ENCODE data around the gene ENPEP. TPM values are rescaled to one million over a fixed set of nuclear protein-coding genes. Genes with fewer than 3 reads are reported as not detected.
A peak's percentile ranks its signal among the peaks of the same experiment; 100 is the strongest.

The ENPEP gene
- total and polyA plus RNA-seq, 9 of the 15 experiments (the other 6 are each of a cell fraction or from before 2014, with no cell fraction given), result 0.01 TPM; not detected in 7

DNA sequence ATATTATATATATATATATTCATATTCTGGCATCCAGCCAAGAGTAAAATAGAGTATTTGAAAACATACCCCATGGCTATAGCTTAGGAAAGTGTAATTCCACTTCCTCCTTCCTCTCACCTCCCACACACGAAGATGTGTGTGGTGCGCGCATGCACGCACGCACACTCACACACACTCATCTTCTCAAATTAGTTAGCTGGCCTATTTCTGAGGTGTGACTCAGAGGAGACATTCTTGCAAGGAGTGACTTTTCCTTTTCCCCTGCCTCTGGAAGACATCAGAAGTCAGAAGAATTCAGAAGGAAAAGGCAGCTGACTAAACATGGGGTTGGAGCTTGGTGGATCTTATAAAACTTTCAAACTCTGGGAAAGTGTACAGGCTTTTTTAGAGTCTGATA, 8.8 kb downstream of the ENPEP start:
- Histone ChIP-seq H3K9ac (ENCODE audit: insufficient read depth in 1 of 2, low read depth in 2 of 2, low read length in 2 of 2) (no peak overlapping the region), H3K4me1 (replicated peaks in 1 of 2; ENCODE audit: control insufficient read depth in 2 of 2, insufficient read depth in 2 of 2, low read length in 2 of 2) (no peaks in the 10 kb centered on the region), H3K9me1 (ENCODE audit: control insufficient read depth, insufficient read depth, low read length) (no peaks in the 10 kb centered on the region), H3K4me3 (no peak overlapping the region), H3K27me3 (ENCODE audit: control insufficient read depth in 2 of 2, insufficient read depth in 2 of 2, low read length in 2 of 2) (no peaks in the 10 kb centered on the region; a peak in 1 of 5 replicates), H3K27ac (ENCODE audit: extremely low read depth, low read depth, low read length) (no peak overlapping the region), H4K20me1 (replicated peaks; ENCODE audit: control insufficient read depth, insufficient read depth, low read length) (no peaks in the 10 kb centered on the region), H3K4me2 (ENCODE audit: insufficient read depth, low read length) (no peak overlapping the region), H3K36me3 (ENCODE audit: control insufficient read depth, insufficient read depth, low read length) (no peaks in the 10 kb centered on the region), H3K79me2 (ENCODE audit: control insufficient read depth, insufficient read depth, low read length) (no peaks in the 10 kb centered on the region), H3K9me3 (replicated peaks; ENCODE audit: control insufficient read depth, insufficient read depth, low read depth, low read length) (no peaks in the 10 kb centered on the region), H2AFZ (ENCODE audit: low read depth, low read length) (no peak overlapping the region)
- ATAC-seq, result no peak
- no peak for FAIRE-seq
- DNase-seq (ENCODE audit: extremely low read depth in 1 of 4, low spot score in 3 of 4), result no peak
- intact Hi-C loops (cut with micrococcal nuclease) (no loop called here), in situ Hi-C loops (cut with MboI) (no loop called here)
- CTCF ChIA-PET (ENCODE audit: low intra/inter-chr PET ratio), result no interaction called here
- 23% methylated on average over 5 of the region's 5 CpGs for whole genome bisulfite sequencing (ENCODE audit: insufficient coverage, low coverage, missing lambda C conversion rate)
- TF ChIP-seq NFIC (IDR thresholded peaks at IDR 0.05) (peak; percentile 68), E2F1 (CRISPR knock-in tag; IDR thresholded peaks at IDR 0.05) (no peak)
- no TSS peak for BruUV-seq (replicated peaks)
- POLR2A ChIA-PET, result no interaction called here

DNA sequence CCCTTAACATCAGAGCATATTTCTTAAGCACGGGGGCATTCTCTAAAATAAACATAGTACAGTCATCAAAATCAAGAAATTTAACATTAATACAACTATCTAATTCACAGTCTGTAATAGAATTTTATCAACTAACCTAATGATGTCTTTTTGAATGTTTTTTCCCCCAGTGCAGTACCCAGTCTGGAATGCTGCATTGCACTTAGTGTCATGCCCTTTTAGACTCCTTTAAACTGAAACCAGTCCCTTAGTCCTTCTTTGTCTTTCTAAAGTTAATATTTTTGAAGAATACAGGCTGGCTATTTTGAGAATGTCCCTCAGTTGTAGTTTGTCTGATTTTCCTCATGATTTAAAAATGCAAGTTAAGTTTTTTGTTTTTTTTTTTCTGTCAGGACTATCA, 9.5 kb downstream of the ENPEP start:
- intact Hi-C loops (cut with micrococcal nuclease), result no loop called here

More for the DNA sequence above, 9.5 kb downstream of the ENPEP start:
- no peak for ATAC-seq
- WGBS (ENCODE audit: insufficient coverage, low coverage, missing lambda C conversion rate), result 0% methylated on average over 1 of the region's 1 CpG
- H3K27me3 ChIP-seq (ENCODE audit: control insufficient read depth in 2 of 2, insufficient read depth in 2 of 2, low read length in 2 of 2), result no peaks in the 10 kb centered on the region; a peak in 1 of 5 replicates
- H4K20me1 ChIP-seq (replicated peaks; ENCODE audit: control insufficient read depth, insufficient read depth, low read length), result no peaks in the 10 kb centered on the region
- H3K36me3 ChIP-seq (ENCODE audit: control insufficient read depth, insufficient read depth, low read length), result no peaks in the 10 kb centered on the region
- H2AFZ ChIP-seq (ENCODE audit: low read depth, low read length), result no peak overlapping the region
- no peak overlapping the region for H3K9ac ChIP-seq (ENCODE audit: insufficient read depth in 1 of 2, low read depth in 2 of 2, low read length in 2 of 2)
- H3K4me1 ChIP-seq (replicated peaks in 1 of 2; ENCODE audit: control insufficient read depth in 2 of 2, insufficient read depth in 2 of 2, low read length in 2 of 2), result no peaks in the 10 kb centered on the region
- DNase-seq (ENCODE audit: extremely low read depth in 1 of 4, low spot score in 3 of 4), result no peak
- H3K9me1 ChIP-seq (ENCODE audit: control insufficient read depth, insufficient read depth, low read length), result no peaks in the 10 kb centered on the region
- TF ChIP-seq FOSL1 (tag; conservative IDR thresholded peaks at IDR 0.05) (no peak), DPF2 (IDR thresholded peaks at IDR 0.05) (no peak), ZNF696 (CRISPR knock-in tag; conservative IDR thresholded peaks at IDR 0.05) (no peak), STAT6 (CRISPR knock-in tag; IDR thresholded peaks at IDR 0.05) (no peak)
- TF ChIP-seq, protein P1, sequence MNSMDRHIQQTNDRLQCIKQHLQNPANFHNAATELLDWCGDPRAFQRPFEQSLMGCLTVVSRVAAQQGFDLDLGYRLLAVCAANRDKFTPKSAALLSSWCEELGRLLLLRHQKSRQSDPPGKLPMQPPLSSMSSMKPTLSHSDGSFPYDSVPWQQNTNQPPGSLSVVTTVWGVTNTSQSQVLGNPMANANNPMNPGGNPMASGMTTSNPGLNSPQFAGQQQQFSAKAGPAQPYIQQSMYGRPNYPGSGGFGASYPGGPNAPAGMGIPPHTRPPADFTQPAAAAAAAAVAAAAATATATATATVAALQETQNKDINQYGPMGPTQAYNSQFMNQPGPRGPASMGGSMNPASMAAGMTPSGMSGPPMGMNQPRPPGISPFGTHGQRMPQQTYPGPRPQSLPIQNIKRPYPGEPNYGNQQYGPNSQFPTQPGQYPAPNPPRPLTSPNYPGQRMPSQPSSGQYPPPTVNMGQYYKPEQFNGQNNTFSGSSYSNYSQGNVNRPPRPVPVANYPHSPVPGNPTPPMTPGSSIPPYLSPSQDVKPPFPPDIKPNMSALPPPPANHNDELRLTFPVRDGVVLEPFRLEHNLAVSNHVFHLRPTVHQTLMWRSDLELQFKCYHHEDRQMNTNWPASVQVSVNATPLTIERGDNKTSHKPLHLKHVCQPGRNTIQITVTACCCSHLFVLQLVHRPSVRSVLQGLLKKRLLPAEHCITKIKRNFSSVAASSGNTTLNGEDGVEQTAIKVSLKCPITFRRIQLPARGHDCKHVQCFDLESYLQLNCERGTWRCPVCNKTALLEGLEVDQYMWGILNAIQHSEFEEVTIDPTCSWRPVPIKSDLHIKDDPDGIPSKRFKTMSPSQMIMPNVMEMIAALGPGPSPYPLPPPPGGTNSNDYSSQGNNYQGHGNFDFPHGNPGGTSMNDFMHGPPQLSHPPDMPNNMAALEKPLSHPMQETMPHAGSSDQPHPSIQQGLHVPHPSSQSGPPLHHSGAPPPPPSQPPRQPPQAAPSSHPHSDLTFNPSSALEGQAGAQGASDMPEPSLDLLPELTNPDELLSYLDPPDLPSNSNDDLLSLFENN (IDR thresholded peaks at IDR 0.05; ENCODE audit: low read depth in 2 of 2, low read length in 2 of 2), result no peak
- no peak for FAIRE-seq
- BruUV-seq (replicated peaks), result no TSS peak
- ChIA-PET POLR2A (no interaction called here), CTCF (ENCODE audit: low intra/inter-chr PET ratio) (interaction anchor here (0.6 kb wide), 1 partner anchor 25 kb away, joined by 4 read pairs; no protein-coding TSS in a partner anchor)
- H3K4me3 ChIP-seq, result no peak overlapping the region
- H3K9me3 ChIP-seq (replicated peaks; ENCODE audit: control insufficient read depth, insufficient read depth, low read depth, low read length), result no peaks in the 10 kb centered on the region
- no peak overlapping the region for H3K27ac ChIP-seq (ENCODE audit: extremely low read depth, low read depth, low read length)
- no peaks in the 10 kb centered on the region for H3K79me2 ChIP-seq (ENCODE audit: control insufficient read depth, insufficient read depth, low read length)
- in situ Hi-C loops (cut with MboI), result no loop called here
- H3K4me2 ChIP-seq (ENCODE audit: insufficient read depth, low read length), result no peak overlapping the region

Measured in K562 (cell line).